HG03378 (cell line): ENCODE results near the gene ONECUT1.

ENCODE experiments used
- ATAC-seq: cut with Tn5 transposase; IDR thresholded peaks from one replicate; pipeline ENCODE4 v1.9.1; 2021; ENCODE audit warnings: mild to moderate bottlenecking, moderate library complexity; ENCODE audit not compliant: unreplicated experiment

The ONECUT1 gene

GRCh38 chr15:52797625-52798501 is 7.7 kb upstream of the ONECUT1 start:
- ATAC-seq = no peak

- ATAC-seq = no peak
These were observed 6.8 kb upstream of the ONECUT1 start for GRCh38 chr15:52796753-52797520.

GRCh38 chr15:52796228-52796521 is 6.0 kb upstream of the ONECUT1 start:
- no peak for ATAC-seq

GRCh38 chr15:52795464-52796227 is 5.5 kb upstream of the ONECUT1 start:
- no peak for ATAC-seq

- no peak for ATAC-seq
These were observed 4.7 kb upstream of the ONECUT1 start for GRCh38 chr15:52794665-52795463.

GRCh38 chr15:52791776-52792175 is 1.6 kb upstream of the ONECUT1 start:
- no peak for ATAC-seq

GRCh38 chr15:52790941-52791751 is 1.0 kb upstream of the ONECUT1 start:
- no peak for ATAC-seq

GRCh38 chr15:52789601-52790168 is 451 bp downstream of the ONECUT1 start:
- no peak for ATAC-seq

GRCh38 chr15:52789008-52789600 is 1.0 kb downstream of the ONECUT1 start:
- no peak for ATAC-seq

- no peak for ATAC-seq
These were observed 1.8 kb downstream of the ONECUT1 start for GRCh38 chr15:52788099-52788986.

- no peak for ATAC-seq
These were observed 2.5 kb downstream of the ONECUT1 start for GRCh38 chr15:52787549-52788098.

GRCh38 chr15:52787123-52787503 is 3.0 kb downstream of the ONECUT1 start:
- ATAC-seq = no peak

- no peak for ATAC-seq
These were observed 3.6 kb downstream of the ONECUT1 start for GRCh38 chr15:52786436-52787122.

- ATAC-seq = no peak
These were observed 4.3 kb downstream of the ONECUT1 start for GRCh38 chr15:52785672-52786406.

GRCh38 chr15:52784799-52785671 is 5.1 kb downstream of the ONECUT1 start:
- ATAC-seq = no peak
